ENCODE data around the gene PRPS1L1.

Gene PRPS1L1

DNA sequence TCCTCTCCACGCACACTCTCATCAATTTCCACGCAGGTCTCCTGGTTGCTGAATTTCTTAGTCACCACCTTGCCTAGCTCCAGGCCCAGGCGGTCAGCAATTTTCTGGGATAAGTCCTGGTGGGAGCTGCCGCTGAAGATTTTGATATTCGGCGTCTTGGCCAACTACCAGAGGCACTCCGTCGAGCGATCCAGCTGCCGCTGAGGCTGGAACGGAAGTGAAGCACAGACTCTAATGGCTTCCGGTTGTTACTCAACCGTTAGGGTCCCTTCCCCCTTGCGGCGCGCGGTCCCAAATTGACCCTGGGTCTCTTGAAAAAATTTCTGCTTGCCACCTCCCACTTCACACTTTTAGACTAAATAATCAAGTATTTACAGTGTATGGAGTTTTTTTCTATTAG, at the start of gene PRPS1L1:
Gene PRPS1L1 (minus strand): TSS at position 219 of the 400 bp plus-strand sequence.
- no peak for DNase-seq

- DNase-seq, result no peak
These were observed 48.8 kb upstream of the PRPS1L1 start for GRCh38 chr7:18076461-18076860.

DNA sequence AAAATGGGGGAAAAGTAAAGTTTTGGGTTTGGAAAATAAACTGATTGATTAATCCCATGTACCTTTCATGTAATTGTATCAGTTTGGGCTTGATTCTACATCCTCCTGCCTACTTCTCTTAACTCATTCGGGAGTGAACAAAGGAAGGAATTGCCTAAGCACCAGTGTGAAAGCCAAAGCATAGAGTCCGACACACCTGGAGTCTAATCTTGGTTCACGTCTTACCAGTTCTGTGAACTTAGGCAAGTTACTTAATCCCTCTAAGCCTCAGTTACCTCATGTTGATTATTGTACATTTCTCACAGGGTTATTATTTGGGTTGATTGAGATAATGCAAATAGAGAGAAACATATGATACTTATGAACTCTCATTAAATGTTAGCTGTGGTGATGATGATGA, 41.1 kb upstream of the PRPS1L1 start:
- no peak for DNase-seq

GRCh38 chr7:18064242-18064838, 36.7 kb upstream of the PRPS1L1 start:
- DNase-seq, result no peak

GRCh38 chr7:18063149-18063901, 35.7 kb upstream of the PRPS1L1 start:
- DNase-seq, result no peak

DNA sequence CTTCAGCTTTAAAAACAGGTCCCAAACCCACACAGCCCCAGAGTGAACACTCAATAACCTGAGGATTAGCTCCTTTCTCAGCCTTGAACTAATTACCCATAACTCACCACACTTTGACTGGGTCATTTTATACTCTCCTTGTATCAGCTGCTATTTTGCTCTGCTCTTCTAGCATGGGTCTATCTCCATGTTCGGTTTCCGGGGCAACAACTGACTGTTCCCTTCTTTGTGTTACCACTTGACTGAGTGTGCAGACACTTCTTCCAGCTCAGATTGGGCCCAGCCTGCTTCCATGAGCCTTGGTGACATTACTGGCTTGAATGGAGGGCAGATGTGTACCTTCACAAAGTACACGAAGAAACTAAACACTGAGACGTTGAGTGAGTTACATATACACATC, 31.5 kb upstream of the PRPS1L1 start:
- no peak for DNase-seq

- DNase-seq, result no peak
These were observed 26.3 kb upstream of the PRPS1L1 start for GRCh38 chr7:18053941-18054340.

- DNase-seq, result no peak
These were observed 25.7 kb upstream of the PRPS1L1 start for GRCh38 chr7:18053177-18053928.

DNA sequence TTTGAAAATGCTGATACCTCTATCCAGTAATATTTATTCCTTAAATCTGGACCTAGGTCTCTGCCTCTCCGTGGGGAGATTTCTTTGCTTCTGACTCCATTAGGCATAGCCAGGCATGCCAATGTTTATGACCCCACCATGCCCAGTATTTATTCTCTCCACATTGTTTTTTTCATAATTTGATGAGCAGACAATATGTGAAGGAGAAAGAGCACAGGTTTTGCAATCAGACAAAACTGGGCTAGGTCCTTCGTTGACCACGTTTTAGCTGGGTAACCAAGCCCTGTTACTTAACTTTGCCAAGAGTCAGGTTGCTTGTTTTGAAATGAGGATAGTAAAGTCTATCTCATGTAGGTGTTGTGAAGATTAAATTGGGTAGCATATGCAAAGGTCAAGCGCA, 21.6 kb upstream of the PRPS1L1 start:
- no peak for DNase-seq

DNA sequence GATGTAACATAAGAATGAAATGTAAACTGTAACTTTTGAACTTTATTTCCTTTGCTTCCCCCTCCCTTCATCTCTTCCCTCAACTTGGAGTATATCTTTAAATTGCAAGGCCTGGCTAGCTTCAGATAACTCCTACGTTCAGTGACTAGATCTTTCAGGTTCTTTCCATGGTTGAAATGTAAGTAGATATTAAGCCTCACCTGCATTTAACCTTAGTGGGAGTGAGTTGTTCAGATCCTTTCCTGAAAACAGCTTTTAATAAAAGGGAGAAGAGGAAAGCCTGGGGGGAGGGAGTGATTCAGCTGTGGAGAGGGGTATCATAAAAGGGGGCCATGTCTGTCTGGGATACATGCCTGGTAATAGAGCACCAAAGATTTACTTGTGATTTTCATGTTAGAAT, 19.0 kb upstream of the PRPS1L1 start:
- no peak for DNase-seq

DNA sequence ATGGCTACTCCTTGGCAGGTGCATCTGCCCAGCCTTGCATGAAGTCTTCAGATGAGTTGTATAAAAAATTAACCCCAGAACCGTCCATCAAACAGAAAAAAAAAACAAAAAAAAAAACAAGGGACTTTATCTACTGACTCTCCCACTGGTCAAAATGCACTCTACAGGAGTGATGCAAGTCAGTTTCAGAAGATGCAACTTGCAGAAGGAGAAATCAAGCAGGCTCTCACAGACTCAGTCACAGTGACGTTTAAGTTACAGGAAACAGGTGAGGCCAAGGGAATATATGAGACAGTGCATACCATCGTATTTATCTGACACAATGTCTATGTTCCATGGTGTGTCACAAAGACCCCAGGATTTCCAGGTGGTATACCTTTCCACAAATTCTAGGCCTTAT, 17.5 kb upstream of the PRPS1L1 start:
- DNase-seq, result no peak

DNA sequence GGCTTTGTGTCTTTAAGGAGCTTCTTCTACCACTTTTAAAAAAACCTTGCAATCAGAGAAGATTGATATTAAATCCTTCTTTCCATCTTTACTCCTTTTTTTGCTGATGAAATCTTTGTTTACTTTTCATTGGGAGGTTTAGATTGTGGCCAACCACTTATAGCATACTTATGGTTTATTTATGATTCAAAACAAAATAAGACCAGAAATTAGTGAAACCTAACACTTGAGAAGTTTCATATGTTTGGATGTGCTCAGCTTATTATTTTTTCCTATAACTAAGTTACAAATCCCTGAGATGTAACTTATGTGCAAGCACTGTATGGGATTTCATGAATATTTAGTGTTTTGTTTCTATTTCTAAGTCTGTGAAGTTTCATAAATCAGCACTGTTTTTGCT, 13.5 kb upstream of the PRPS1L1 start:
- no peak for DNase-seq

GRCh38 chr7:18040196-18040595, 12.6 kb upstream of the PRPS1L1 start:
- no peak for DNase-seq

DNA sequence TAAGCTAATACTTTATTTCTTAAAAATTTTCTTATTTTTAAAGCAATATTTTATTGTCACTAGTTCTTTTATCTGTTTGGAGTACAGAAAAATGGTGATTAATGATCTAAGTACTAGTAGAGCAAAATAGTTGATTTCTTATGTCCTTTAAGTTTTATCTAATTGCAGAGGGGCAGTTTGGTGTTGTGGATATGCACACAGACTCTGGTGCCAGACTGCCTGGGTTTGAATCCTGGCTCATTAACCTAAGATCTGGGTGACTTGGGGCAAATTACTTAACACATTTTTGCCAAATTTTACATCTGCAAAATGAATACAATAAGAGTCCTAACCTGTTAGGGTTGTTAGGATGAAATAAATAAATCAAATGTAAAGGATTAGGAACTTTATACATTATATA, 10.7 kb upstream of the PRPS1L1 start:
- no peak for DNase-seq

- no peak for DNase-seq
These were observed 10.0 kb upstream of the PRPS1L1 start for GRCh38 chr7:18037609-18038008.

- no peak for DNase-seq
These were observed 9.1 kb upstream of the PRPS1L1 start for GRCh38 chr7:18036783-18037182.

DNA sequence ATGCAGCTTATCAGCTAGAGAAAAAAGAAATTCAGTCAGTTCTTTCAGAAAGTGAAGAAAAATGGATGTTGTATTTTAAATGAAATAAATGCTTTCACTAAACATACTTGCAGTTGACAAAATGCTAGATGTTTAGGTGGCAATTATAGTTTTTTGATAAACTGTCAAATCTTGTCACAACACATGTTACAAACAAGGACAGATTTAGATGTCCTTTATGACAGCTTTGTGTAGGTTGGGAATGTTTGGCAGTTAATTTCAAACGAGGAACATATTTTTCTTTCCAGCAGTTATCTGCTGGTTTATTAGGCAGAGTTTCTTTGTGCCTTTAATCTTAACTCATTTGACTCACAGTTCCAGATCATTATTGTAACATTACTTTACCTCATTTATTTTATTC, 3.1 kb upstream of the PRPS1L1 start:
- no peak for DNase-seq

GRCh38 chr7:18020138-18020715, 7.4 kb downstream of the PRPS1L1 start:
- DNase-seq, result no peak

DNA sequence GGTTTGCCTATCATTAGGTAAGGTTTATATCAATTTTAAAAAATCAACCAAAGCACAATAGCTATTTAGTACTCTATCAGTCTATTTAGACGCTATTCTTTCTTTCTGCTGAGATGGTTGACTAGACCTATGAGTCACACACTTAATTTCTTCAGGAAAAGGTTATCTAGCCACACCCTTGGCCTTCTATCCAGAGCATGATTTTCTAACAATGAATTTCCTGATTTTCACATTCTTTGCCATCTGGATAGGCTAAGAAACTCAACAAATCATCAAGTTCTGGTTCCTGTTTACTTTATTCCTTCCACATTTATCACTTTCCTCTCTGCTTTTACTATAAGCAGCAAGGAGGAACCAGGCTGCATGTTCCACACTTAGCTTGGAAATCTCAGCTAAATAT, 8.1 kb downstream of the PRPS1L1 start:
- DNase-seq, result no peak

- DNase-seq, result no peak
These were observed 9.1 kb downstream of the PRPS1L1 start for GRCh38 chr7:18018296-18019215.

DNA sequence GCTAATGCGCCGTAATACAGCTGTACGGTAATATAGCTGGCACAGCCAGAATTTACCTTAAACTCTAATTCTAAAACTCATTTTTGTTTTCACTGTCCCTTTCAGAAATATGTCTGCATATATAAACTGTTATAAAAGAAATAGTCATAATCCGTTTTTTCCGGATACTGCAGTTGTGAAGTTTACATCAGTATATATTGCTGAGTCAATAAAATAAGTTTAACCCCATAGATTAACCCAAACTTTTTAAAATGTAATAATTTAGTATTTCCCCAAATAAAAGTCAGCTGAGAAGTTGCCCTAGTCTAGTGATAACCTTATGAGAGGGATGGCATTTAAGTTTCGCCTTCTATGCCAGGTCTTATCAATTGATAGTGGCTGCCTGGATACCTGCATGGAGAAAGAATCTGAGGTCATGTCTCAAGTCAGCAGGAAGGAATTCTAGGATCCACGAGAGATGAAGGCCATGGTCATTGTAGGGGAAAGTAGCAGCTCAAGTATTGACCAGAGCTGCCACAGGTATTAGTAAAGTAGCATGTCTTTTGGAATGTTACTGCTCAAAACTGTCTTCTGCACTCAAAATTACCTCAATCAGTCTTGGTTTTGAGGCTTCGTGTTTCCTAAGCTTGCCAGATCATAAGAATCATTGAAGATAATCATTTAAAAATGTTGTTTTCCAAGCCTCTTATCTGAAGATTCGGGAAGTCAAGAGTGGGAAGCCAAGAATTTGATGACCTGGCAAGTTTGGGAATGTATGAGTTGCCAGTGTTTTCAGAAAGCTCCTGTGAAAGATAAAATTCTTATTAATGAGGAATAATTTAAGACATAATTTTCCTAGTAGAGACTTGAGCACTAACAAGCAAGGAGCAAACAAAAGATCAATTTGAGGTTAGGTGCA, 10.8 kb downstream of the PRPS1L1 start:
- DNase-seq, result no peak

DNA sequence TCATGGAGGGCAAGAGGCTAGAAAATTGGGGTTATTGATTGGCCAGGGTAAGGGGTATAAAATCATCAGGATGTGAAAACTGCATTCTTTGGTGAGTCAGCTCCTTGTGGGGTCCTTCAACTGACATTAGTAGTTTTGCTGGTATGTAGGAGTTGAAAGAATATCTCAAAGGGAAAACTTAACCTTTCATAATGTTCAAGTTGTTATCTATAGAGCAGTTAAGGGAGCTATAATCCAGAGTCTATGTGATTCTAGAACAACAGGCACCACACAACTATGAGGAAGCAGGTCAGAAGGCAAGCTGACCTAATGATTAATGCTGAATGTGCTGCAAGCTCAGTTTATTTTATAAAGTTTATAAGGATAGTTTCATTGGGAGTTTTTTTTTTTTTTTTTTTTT, 13.7 kb downstream of the PRPS1L1 start:
- no peak for DNase-seq

All from activated CD4-positive, alpha-beta T cell treated with anti-CD3 and anti-CD28 coated beads, Interleukin-2, amount 50 U/mL, for 4 hours (primary cell).